Measurements from ENCODE around the gene ZMYM2. TPM values are rescaled to one million over a fixed set of nuclear protein-coding genes. Genes with fewer than 3 reads are reported as not detected.

ZMYM2 gene
- polyA plus RNA-seq, 3 donors: 90.7 to 113 (median 110) TPM

- DNase-seq: no peak
These were observed 143.2 kb downstream of the ZMYM2 start for GRCh38 chr13:20101467-20102316.

GRCh38 chr13:20102525-20103180 is 144.1 kb downstream of the ZMYM2 start:
- no peak for DNase-seq

GRCh38 chr13:20105161-20105689 is 146.7 kb downstream of the ZMYM2 start:
- DNase-seq: no peak

GRCh38 chr13:20106742-20107141 is 148.2 kb downstream of the ZMYM2 start:
- no peak for DNase-seq

GRCh38 chr13:20109037-20109436 is 150.5 kb downstream of the ZMYM2 start:
- DNase-seq: no peak

- no peak for DNase-seq
These were observed 155.6 kb downstream of the ZMYM2 start for GRCh38 chr13:20114066-20114610.

- DNase-seq: no peak
These were observed 157.7 kb downstream of the ZMYM2 start for GRCh38 chr13:20116213-20116612.

GRCh38 chr13:20118268-20119140 is 160.0 kb downstream of the ZMYM2 start:
- DNase-seq: no peak

- DNase-seq: no peak
These were observed 161.4 kb downstream of the ZMYM2 start for GRCh38 chr13:20119960-20120359.

GRCh38 chr13:20121159-20121525 is 162.6 kb downstream of the ZMYM2 start:
- DNase-seq: no peak

GRCh38 chr13:20124303-20124702 is 165.8 kb downstream of the ZMYM2 start:
- DNase-seq: no peak

GRCh38 chr13:20125129-20125782 is 166.7 kb downstream of the ZMYM2 start:
- DNase-seq: no peak

GRCh38 chr13:20125783-20126165 is 167.2 kb downstream of the ZMYM2 start:
- no peak for DNase-seq

- no peak for DNase-seq
These were observed 168.2 kb downstream of the ZMYM2 start for GRCh38 chr13:20126541-20127261.

GRCh38 chr13:20127262-20127561 is 168.7 kb downstream of the ZMYM2 start:
- DNase-seq: no peak

GRCh38 chr13:20127562-20128458 is 169.3 kb downstream of the ZMYM2 start:
- no peak for DNase-seq

GRCh38 chr13:20128459-20128931 is 170.0 kb downstream of the ZMYM2 start:
- no peak for DNase-seq

- DNase-seq: no peak
These were observed 170.5 kb downstream of the ZMYM2 start for GRCh38 chr13:20129076-20129475.

- DNase-seq: no peak
These were observed 171.5 kb downstream of the ZMYM2 start for GRCh38 chr13:20130012-20130411.

- DNase-seq: no peak
These were observed 172.1 kb downstream of the ZMYM2 start for GRCh38 chr13:20130652-20131051.

All from renal pelvis (tissue), 4 donors.